ENCODE results near the gene ADAMTS2. TPM values are rescaled to one million over a fixed set of nuclear protein-coding genes. Genes with fewer than 3 reads are reported as not detected.

Gene ADAMTS2
- total and polyA plus RNA-seq, 2 donors (not counting 3 experiments of a cell fraction or from before 2014, with no cell fraction given): not detected

GRCh38 chr5:179140293-179140692 lies 205.0 kb downstream of the ADAMTS2 start:
- Histone ChIP-seq H3K9me3 (replicated peaks; ENCODE audit: control insufficient read depth, insufficient read depth, low read length) (peaks cover 3% of the 10 kb centered on the region), H3K4me2 (ENCODE audit: insufficient read depth, low read length) (no peak overlapping the region), H3K9ac (replicated peaks; ENCODE audit: extremely low read depth, insufficient read depth, low read length) (no peak overlapping the region), H2AFZ (ENCODE audit: low read depth, low read length) (no peak overlapping the region), H3K36me3 (ENCODE audit: control insufficient read depth in 2 of 2, extremely low read depth in 1 of 2, insufficient read depth in 2 of 2, low read length in 2 of 2) (no peaks in the 10 kb centered on the region), H3K79me2 (ENCODE audit: control insufficient read depth, insufficient read depth, low read length) (no peaks in the 10 kb centered on the region), H3K27me3 (ENCODE audit: control insufficient read depth in 2 of 2, insufficient read depth in 2 of 2, low read length in 2 of 2) (no peaks in the 10 kb centered on the region), H3K4me3 (replicated peaks in 1 of 3; ENCODE audit: insufficient read depth in 1 of 3, low read depth in 1 of 3, low read length in 3 of 3) (no peak overlapping the region), H3K9me1 (replicated peaks; ENCODE audit: control insufficient read depth, extremely low read depth, insufficient read depth, low read length) (no peaks in the 10 kb centered on the region), H3K4me1 (ENCODE audit: control insufficient read depth, extremely low read depth, insufficient read depth, low read length) (no peaks in the 10 kb centered on the region), H4K20me1 (replicated peaks; ENCODE audit: control insufficient read depth, extremely low read depth, insufficient read depth, low read length) (no peaks in the 10 kb centered on the region), H3K27ac (ENCODE audit: insufficient read depth, low read depth, low read length) (no peak overlapping the region)
- DNase-seq (ENCODE audit: low read depth, low spot score) (no peak), FAIRE-seq (no peak)
- no peak for TF ChIP-seq FOS (IDR thresholded peaks at IDR 0.05; ENCODE audit: borderline replicate concordance, insufficient read depth, low read length)
- TF ChIP-seq, protein P1, sequence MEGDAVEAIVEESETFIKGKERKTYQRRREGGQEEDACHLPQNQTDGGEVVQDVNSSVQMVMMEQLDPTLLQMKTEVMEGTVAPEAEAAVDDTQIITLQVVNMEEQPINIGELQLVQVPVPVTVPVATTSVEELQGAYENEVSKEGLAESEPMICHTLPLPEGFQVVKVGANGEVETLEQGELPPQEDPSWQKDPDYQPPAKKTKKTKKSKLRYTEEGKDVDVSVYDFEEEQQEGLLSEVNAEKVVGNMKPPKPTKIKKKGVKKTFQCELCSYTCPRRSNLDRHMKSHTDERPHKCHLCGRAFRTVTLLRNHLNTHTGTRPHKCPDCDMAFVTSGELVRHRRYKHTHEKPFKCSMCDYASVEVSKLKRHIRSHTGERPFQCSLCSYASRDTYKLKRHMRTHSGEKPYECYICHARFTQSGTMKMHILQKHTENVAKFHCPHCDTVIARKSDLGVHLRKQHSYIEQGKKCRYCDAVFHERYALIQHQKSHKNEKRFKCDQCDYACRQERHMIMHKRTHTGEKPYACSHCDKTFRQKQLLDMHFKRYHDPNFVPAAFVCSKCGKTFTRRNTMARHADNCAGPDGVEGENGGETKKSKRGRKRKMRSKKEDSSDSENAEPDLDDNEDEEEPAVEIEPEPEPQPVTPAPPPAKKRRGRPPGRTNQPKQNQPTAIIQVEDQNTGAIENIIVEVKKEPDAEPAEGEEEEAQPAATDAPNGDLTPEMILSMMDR (IDR thresholded peaks at IDR 0.05; ENCODE audit: extremely low read depth in 1 of 2, insufficient read depth in 1 of 2, low read depth in 1 of 2, low read length in 2 of 2): no peak
- no peak for TF ChIP-seq MYC (IDR thresholded peaks at IDR 0.05; ENCODE audit: low read depth, low read length)
- TF ChIP-seq MAX (IDR thresholded peaks at IDR 0.05; ENCODE audit: insufficient read depth, insufficient read length): no peak
- TF ChIP-seq GATA2 (IDR thresholded peaks at IDR 0.05; ENCODE audit: insufficient read depth, insufficient read length, low read depth, low read length): no peak
- TF ChIP-seq JUN (IDR thresholded peaks at IDR 0.05; ENCODE audit: borderline replicate concordance, insufficient read depth, insufficient read length, low read depth): no peak
- TF ChIP-seq EZH2 (IDR thresholded peaks at IDR 0.05; ENCODE audit: borderline replicate concordance, low read depth, low read length, severe bottlenecking): no peak
- no peak for TF ChIP-seq POLR2AphosphoS5 (IDR thresholded peaks at IDR 0.05; ENCODE audit: insufficient read depth, low read depth, low read length)
- TF ChIP-seq POLR2A (IDR thresholded peaks at IDR 0.05; ENCODE audit: low read depth, low read length): no peak
- no TSS peak for BruUV-seq (replicated peaks)
- dilution Hi-C loops (cut with MboI; ENCODE audit: extremely low pct_ligation_motif_present, low sequenced_read_pairs): no loop called here
- POLR2A ChIA-PET: no interaction called here
- CTCF ChIA-PET: no interaction called here
- intact Hi-C loops (cut with micrococcal nuclease): no loop called here
